GM19328 (cell line): ENCODE measurements around the gene ANKMY1.
"Not testable (repeated sequence)": the region's sequence is repeated elsewhere in the genome, so short reads cannot be mapped to it uniquely, and the experiment has no call there.

Experiments
- ATAC-seq: cut with Tn5 transposase; IDR thresholded peaks from one replicate; pipeline ENCODE4 v1.9.1; 2021; ENCODE audit warnings: mild to moderate bottlenecking, moderate library complexity; ENCODE audit not compliant: unreplicated experiment

The ANKMY1 gene

GRCh38 chr2:240568678-240569522 lies 11.1 kb upstream of the ANKMY1 start:
- peak; percentile 20 for ATAC-seq

GRCh38 chr2:240567872-240568677 lies 10.3 kb upstream of the ANKMY1 start, which contains the start of gene RNPEPL1:
TSS of gene RNPEPL1 (plus strand) at chr2:240568484. CDS start at chr2:240568587, 103 bp downstream.
- ATAC-seq, result peak; percentile 37

- no peak for ATAC-seq
Measured at GRCh38 chr2:240567137-240567871, 9.5 kb upstream of the ANKMY1 start.

- ATAC-seq, result peak; percentile 41
Measured at GRCh38 chr2:240566203-240567136, 8.7 kb upstream of the ANKMY1 start.

- ATAC-seq, result no peak
Measured at GRCh38 chr2:240565333-240566202, 7.8 kb upstream of the ANKMY1 start.

GRCh38 chr2:240564561-240565332 lies 7.0 kb upstream of the ANKMY1 start:
- no peak for ATAC-seq

- no peak for ATAC-seq
Measured at GRCh38 chr2:240563951-240564560, 6.3 kb upstream of the ANKMY1 start.

- ATAC-seq, result not testable (repeated sequence)
Measured at GRCh38 chr2:240563231-240563630, 5.4 kb upstream of the ANKMY1 start.

- peak; percentile 2 for ATAC-seq
Measured at GRCh38 chr2:240561325-240561971, 3.7 kb upstream of the ANKMY1 start.

- peak; percentile 68 for ATAC-seq
Measured at GRCh38 chr2:240560480-240561324, 2.9 kb upstream of the ANKMY1 start.

GRCh38 chr2:240560084-240560479 lies 2.3 kb upstream of the ANKMY1 start, which contains the start of gene DUSP28:
TSS of gene DUSP28 (plus strand) at chr2:240560357. CDS start at chr2:240560685, 328 bp downstream.
- peak; percentile 39 for ATAC-seq

GRCh38 chr2:240559286-240559685 lies 1.5 kb upstream of the ANKMY1 start:
- no peak for ATAC-seq

- ATAC-seq, result no peak
Measured at GRCh38 chr2:240558236-240558761, 511 bp upstream of the ANKMY1 start.

GRCh38 chr2:240557101-240557751 lies 562 bp downstream of the ANKMY1 start:
- no peak for ATAC-seq

GRCh38 chr2:240556553-240557100 lies 1.2 kb downstream of the ANKMY1 start:
- ATAC-seq, result no peak
